Colonic mucosa (tissue), 4 donors: ENCODE data around the gene EMX2. TPM values are rescaled to one million over a fixed set of nuclear protein-coding genes. Genes with fewer than 3 reads are reported as not detected.
"Not testable (repeated sequence)": the region's sequence is repeated elsewhere in the genome, so short reads cannot be mapped to it uniquely, and the experiment has no call there.

Experiments
- DNase-seq: peaks from one replicate; pipeline ENCODE4 v3.0.0-alpha.2; 2020
- H3K27ac ChIP-seq: fragments of 200-600 bp; one replicate; pipeline ENCODE4 v1.8.0; 2021
- H3K27me3 ChIP-seq: fragments of 200-600 bp; one replicate; pipeline ENCODE4 v1.8.0; 2021
- H3K36me3 ChIP-seq: fragments of 200-600 bp; one replicate; pipeline ENCODE4 v1.8.0; 2021
- H3K4me1 ChIP-seq: fragments of 200-600 bp; one replicate; pipeline ENCODE4 v1.8.0; 2021; ENCODE audit warnings: mild to moderate bottlenecking
- H3K4me3 ChIP-seq: fragments of 200-600 bp; one replicate; pipeline ENCODE4 v1.8.0; 2021
- H3K9ac ChIP-seq, 2 donors: one replicate each; pipeline ENCODE4 v1.7.0; 2013; ENCODE audit warnings: control low read depth in 2 of 2, low read depth in 2 of 2, low read length in 2 of 2
- H3K9me3 ChIP-seq: fragments of 200-600 bp; one replicate; pipeline ENCODE4 v1.8.0; 2021
- intact Hi-C: fragments of 100-400 bp; cut with DNase I; formaldehyde crosslinking; loops from one replicate; pipeline ENCODE4 v1.14.1; 2022
- total RNA-seq, 2 donors: library from RNA; stranded (reverse); fragmentation: NEBNext Ultra II Directional in 1 of 2; extraction: Animal tissue kit (Norgen Biotek cat#: 25700) in 1 of 2; gene quantifications; one replicate each; pipeline ENCODE4 v1.2.1, GENCODE V29; 2021
- TF ChIP-seq, protein P1 (sequence below): fragments of 200-600 bp; IDR thresholded peaks from one replicate; pipeline ENCODE4 v1.8.0; 2022; ENCODE audit warnings: antibody characterized with exemption, mild to moderate bottlenecking
- donor health status: healthy.
- donor health status: DM: no; HTN: no; CAD: no.
- donor health status: DM: no; HTN: no; CAD: no.

Gene EMX2
- total RNA-seq, 2 donors from 2014 or later: not detected

DNA sequence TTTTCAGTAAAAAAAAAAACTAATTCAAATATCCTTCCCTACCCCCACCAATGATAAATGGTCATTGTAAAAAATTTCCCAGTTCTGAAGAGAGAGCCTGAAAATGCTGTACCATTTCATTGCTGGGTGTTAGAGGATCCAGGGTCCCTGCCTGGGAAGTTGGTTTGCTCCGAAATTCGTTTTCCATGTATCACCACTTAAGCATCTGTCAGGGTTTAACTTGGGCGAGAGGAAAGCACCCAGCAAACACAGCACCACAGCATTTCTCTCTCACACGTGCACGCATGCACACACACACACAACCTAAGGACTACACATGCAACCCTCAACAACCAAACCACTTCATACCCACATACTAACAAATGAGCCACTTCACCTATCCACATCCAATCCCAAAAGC, 42.1 kb upstream of the EMX2 start:
- Histone ChIP-seq H3K27me3 (no peaks in the 10 kb centered on the region), H3K27ac (no peak overlapping the region), H3K36me3 (no peaks in the 10 kb centered on the region), H3K9me3 (no peaks in the 10 kb centered on the region), H3K4me3 (no peak overlapping the region), H3K9ac (no peak overlapping the region), H3K4me1 (no peaks in the 10 kb centered on the region)
- TF ChIP-seq, protein P1, sequence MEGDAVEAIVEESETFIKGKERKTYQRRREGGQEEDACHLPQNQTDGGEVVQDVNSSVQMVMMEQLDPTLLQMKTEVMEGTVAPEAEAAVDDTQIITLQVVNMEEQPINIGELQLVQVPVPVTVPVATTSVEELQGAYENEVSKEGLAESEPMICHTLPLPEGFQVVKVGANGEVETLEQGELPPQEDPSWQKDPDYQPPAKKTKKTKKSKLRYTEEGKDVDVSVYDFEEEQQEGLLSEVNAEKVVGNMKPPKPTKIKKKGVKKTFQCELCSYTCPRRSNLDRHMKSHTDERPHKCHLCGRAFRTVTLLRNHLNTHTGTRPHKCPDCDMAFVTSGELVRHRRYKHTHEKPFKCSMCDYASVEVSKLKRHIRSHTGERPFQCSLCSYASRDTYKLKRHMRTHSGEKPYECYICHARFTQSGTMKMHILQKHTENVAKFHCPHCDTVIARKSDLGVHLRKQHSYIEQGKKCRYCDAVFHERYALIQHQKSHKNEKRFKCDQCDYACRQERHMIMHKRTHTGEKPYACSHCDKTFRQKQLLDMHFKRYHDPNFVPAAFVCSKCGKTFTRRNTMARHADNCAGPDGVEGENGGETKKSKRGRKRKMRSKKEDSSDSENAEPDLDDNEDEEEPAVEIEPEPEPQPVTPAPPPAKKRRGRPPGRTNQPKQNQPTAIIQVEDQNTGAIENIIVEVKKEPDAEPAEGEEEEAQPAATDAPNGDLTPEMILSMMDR: no peak
- intact Hi-C loops: no loop called here
- no peak for DNase-seq

DNA sequence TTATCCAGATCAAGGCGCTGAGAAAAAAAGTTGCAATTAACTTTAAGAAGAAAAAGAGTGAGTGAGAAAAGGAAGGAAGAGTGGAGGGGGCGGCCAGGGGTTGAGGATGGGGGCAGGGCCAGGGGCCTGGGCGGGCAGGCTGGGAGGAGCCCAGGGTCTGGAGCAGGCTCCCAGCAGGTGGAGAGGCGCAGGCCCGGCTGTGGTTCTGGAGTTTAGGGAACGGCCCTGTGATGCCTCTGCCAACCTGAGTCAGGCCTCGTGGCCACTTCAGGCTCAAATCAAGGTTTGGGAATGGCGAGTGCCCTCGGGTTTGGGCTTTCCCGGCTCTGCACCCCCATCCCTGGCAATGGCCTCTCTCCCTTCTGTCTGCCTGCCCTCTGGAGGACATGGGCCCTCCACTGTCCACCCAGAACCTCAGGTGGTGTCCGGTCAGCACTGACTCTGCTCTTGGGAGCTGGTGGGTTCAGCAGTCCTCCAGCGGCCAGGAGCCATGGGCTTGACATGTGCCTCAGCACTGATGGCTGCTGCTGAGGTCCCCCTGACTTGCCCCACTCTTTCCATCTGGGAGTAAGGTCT, 41.0 kb upstream of the EMX2 start:
- Histone ChIP-seq H3K27me3 (no peaks in the 10 kb centered on the region), H3K9me3 (no peaks in the 10 kb centered on the region), H3K36me3 (no peaks in the 10 kb centered on the region), H3K9ac (no peak overlapping the region), H3K27ac (no peak overlapping the region), H3K4me3 (no peak overlapping the region), H3K4me1 (no peaks in the 10 kb centered on the region)
- TF ChIP-seq, protein P1: no peak
- no peak for DNase-seq
- intact Hi-C loops: no loop called here

DNA sequence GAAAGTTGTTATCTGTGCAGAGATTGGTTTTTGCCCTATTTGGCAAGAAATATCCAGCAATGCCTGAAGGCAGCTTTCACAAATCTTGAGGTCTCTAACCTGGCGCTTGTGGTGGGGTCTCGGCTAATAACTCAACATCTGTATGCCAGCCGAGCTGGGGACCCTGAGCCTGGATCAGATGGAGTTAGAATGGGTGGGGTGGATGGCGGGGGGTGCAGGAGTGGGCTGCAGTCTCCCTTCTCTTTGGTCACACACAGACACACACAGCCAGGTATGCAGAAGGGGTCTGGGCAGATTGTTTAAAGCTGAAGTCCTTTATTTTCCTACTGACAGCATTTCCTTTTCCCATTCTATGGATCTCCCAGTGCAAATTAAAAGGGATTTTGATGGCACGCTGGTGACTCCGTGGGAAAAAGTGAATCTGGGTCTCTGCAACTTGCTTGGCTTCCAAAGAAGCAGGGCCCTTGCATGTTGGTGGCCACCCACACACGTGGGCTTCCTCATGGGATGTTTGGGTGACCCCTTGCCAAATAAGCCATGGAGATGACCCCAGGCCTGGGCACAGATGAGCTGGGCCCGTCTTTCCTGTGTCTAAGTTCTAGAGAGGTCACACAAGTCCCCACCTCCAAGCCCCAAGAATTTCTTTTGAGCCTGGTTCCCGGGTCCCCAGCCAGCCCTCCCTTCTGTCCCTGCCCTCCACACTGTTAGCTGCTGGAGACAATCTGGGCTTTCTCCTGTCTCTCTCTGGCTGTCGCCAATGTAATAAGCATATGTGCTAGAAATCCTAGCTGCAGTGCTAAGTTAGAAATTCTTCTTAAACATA, 39.9 kb upstream of the EMX2 start:
- Histone ChIP-seq H3K36me3 (no peaks in the 10 kb centered on the region), H3K9me3 (no peaks in the 10 kb centered on the region), H3K4me1 (no peaks in the 10 kb centered on the region), H3K4me3 (no peak overlapping the region), H3K27ac (no peak overlapping the region), H3K27me3 (no peaks in the 10 kb centered on the region), H3K9ac (no peak overlapping the region)
- no peak for DNase-seq
- intact Hi-C loops: no loop called here
- TF ChIP-seq, protein P1: no peak

DNA sequence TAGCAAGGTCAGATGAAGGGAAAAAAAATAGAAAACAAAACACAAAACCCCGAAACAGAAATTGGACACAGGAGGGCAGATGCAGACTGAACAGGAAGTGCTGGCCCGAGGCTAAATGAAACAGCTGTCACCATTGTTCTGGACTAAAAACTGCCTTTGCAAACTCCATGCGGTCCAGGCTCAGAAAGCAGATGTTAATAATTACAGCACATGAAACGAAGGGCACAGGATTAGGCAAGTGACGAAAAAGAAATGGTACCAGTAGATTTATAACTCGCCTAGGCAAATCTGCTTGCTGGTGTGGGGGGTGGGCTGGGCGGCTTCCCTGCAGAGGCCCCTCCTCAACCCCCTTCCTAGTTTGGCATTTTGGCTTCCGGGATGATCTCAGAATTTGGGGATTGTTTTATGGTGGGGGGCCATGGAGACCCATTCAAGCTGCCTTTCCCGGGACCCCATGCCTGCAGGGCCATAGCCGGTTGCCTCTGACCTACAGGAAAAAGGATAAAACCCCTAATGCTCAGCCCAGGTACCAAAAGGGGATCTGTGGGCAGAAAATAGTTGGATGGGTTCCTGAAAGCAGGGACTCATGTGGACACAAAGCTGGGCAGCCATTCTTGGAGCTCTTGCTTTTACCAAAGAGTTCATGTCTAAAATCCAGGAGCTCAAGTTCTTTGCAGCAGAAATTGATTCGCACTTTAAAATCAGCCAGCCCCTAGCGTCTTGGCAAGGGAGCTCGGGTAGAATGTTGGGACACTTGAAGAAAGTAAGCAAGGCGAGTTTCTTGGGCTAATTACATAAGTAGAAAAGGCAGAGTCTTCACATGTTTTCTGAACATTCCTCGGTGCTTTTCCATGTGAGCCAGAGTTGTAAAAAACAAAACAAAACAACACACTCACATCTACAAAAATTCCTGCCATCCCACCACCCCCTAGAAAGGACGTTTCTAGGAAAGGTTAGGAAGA, 39.0 kb upstream of the EMX2 start:
- intact Hi-C loops: no loop called here
- Histone ChIP-seq H3K27me3 (no peaks in the 10 kb centered on the region), H3K27ac (no peak overlapping the region), H3K9me3 (no peaks in the 10 kb centered on the region), H3K36me3 (no peaks in the 10 kb centered on the region), H3K4me1 (no peaks in the 10 kb centered on the region), H3K9ac (no peak overlapping the region), H3K4me3 (no peak overlapping the region)
- TF ChIP-seq, protein P1: no peak
- DNase-seq: no peak

- Histone ChIP-seq H3K27me3 (no peaks in the 10 kb centered on the region), H3K9ac (no peak overlapping the region), H3K9me3 (no peaks in the 10 kb centered on the region), H3K36me3 (no peaks in the 10 kb centered on the region), H3K4me1 (no peaks in the 10 kb centered on the region), H3K27ac (no peak overlapping the region), H3K4me3 (no peak overlapping the region)
- intact Hi-C loops: no loop called here
- no peak for DNase-seq
- TF ChIP-seq, protein P1: no peak
These were observed 38.0 kb upstream of the EMX2 start for GRCh38 chr10:117504562-117504961.

GRCh38 chr10:117507081-117507480, 35.5 kb upstream of the EMX2 start:
- intact Hi-C loops, H3K27ac ChIP-seq, H3K4me3 ChIP-seq, H3K36me3 ChIP-seq, H3K27me3 ChIP-seq, H3K4me1 ChIP-seq, H3K9me3 ChIP-seq, H3K9ac ChIP-seq, DNase-seq: not testable (repeated sequence)
